Thoracic aorta (tissue), 2 donors: ENCODE data around the gene IGSF8. TPM values are rescaled to one million over a fixed set of nuclear protein-coding genes. Genes with fewer than 3 reads are reported as not detected.
"Not testable (repeated sequence)": the region's sequence is repeated elsewhere in the genome, so short reads cannot be mapped to it uniquely, and the experiment has no call there.

ENCODE experiments used
- ATAC-seq: fragments of 150-250 bp; one replicate; pipeline ENCODE4 v1.8.0; 2017; ENCODE audit warnings: low read depth; ENCODE audit not compliant: insufficient number of reproducible peaks, low FRiP score
- DNase-seq: peaks from one replicate; pipeline ENCODE4 v3.0.0-alpha.2; 2020; ENCODE audit warnings: low spot score
- H3K27ac ChIP-seq, 2 donors: fragments of 200-600 bp; sonication (generic); 1 replicate in 1 of 2; 2 replicates in 1 of 2; pipeline ENCODE4 v1.5.1; 2016; ENCODE audit warnings: mild to moderate bottlenecking in 2 of 2, moderate library complexity in 2 of 2
- H3K27me3 ChIP-seq: fragments of 200-600 bp; sonication (generic); replicated peaks from 2 replicates; pipeline ENCODE4 v1.6.0; 2016; ENCODE audit warnings: mild to moderate bottlenecking; ENCODE audit not compliant: insufficient read depth
- H3K36me3 ChIP-seq: fragments of 200-600 bp; sonication (generic); one replicate; pipeline ENCODE4 v1.5.1; 2016
- H3K4me1 ChIP-seq, 2 donors: fragments of 200-600 bp; sonication (generic); 1 replicate in 1 of 2; 2 replicates in 1 of 2; pipeline versions ENCODE4 v1.5.1 to v1.6.0; 2016; ENCODE audit warnings: low read depth in 2 of 2, mild to moderate bottlenecking in 1 of 2; ENCODE audit not compliant: control insufficient read depth in 1 of 2
- H3K4me3 ChIP-seq: fragments of 200-600 bp; sonication (generic); 2 replicates; pipeline ENCODE4 v1.5.1; 2016; ENCODE audit warnings: mild to moderate bottlenecking
- H3K9me3 ChIP-seq: fragments of 200-600 bp; sonication (generic); 2 replicates; pipeline ENCODE4 v1.5.1; 2016
- total RNA-seq, 2 donors: library from RNA; depleted of rRNA; stranded (reverse); fragments of >200 nt; gene quantifications; one replicate each; pipeline versions ENCODE4 v1.1.0 to v1.2.3, GENCODE V29; 2016
- TF ChIP-seq, protein P1 (sequence below): fragments of 200-600 bp; sonication (generic); IDR thresholded peaks from one replicate; pipeline ENCODE4 v1.5.1; 2019; ENCODE audit warnings: antibody characterized with exemption

The IGSF8 gene
- total RNA-seq, 2 donors from 2014 or later, result 29.6 to 40.8 TPM

DNA sequence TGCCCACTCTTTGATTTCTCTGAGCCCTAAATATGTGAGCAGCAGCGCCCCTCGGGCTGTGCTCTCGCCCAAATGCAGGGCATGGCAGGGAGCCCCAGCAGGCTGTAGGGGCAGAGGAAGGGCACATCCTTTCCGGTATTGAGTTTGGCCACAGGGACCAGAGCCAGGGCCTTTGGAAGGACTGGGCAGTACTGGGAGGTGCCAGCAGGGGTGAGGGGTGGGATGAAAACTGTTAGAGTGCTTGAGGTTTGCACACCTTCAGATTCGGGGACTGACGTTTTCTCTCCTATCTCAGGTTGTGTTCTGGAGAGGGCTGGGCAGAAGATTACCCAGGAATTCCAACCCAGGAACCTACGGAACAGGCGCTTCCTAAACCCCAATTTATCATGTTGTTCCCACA lies 15.0 kb upstream of the IGSF8 start:
- Histone ChIP-seq H3K36me3 (peaks cover 1% of the 10 kb centered on the region), H3K27ac (peak overlapping the region; percentile 77 to 92), H3K9me3 (no peaks in the 10 kb centered on the region), H3K4me3 (no peak overlapping the region), H3K27me3 (no peaks in the 10 kb centered on the region), H3K4me1 (peaks cover 27 to 60% of the 10 kb centered on the region in 2 donors)
- ATAC-seq (no peak), DNase-seq (no peak)
- TF ChIP-seq, protein P1, sequence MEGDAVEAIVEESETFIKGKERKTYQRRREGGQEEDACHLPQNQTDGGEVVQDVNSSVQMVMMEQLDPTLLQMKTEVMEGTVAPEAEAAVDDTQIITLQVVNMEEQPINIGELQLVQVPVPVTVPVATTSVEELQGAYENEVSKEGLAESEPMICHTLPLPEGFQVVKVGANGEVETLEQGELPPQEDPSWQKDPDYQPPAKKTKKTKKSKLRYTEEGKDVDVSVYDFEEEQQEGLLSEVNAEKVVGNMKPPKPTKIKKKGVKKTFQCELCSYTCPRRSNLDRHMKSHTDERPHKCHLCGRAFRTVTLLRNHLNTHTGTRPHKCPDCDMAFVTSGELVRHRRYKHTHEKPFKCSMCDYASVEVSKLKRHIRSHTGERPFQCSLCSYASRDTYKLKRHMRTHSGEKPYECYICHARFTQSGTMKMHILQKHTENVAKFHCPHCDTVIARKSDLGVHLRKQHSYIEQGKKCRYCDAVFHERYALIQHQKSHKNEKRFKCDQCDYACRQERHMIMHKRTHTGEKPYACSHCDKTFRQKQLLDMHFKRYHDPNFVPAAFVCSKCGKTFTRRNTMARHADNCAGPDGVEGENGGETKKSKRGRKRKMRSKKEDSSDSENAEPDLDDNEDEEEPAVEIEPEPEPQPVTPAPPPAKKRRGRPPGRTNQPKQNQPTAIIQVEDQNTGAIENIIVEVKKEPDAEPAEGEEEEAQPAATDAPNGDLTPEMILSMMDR, result peak; percentile 41

- no peak for ATAC-seq
- TF ChIP-seq, protein P1, result no peak
Measured at GRCh38 chr1:160112357-160112756, 13.9 kb upstream of the IGSF8 start.

DNA sequence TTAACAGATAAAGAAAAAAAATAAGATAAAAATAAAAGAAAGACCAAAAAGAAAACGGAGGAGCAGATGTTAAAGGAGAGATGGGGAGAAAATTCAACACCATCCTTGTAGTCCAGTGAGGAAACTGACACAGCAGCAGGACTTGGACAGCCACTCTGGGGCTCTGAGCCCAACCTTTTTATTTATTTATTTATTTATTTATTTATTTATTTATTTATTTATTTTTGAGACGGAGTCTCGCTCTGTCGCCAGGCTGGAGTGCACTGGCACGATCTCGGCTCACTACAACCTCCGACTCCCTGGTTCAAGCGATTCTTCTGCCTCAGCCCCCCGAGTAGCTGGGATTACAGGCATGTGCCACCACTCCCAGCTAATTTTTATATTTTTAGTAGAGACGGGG lies 13.0 kb upstream of the IGSF8 start:
- H3K36me3 ChIP-seq, DNase-seq, H3K27ac ChIP-seq, H3K27me3 ChIP-seq, ATAC-seq, H3K4me3 ChIP-seq, H3K9me3 ChIP-seq: not testable (repeated sequence)
- peaks cover 23 to 44% of the 10 kb centered on the region in 2 donors for H3K4me1 ChIP-seq

More at GRCh38 chr1:160112357-160112756, 13.9 kb upstream of the IGSF8 start:
- H3K36me3 ChIP-seq, result no peaks in the 10 kb centered on the region
- no peaks in the 10 kb centered on the region for H3K9me3 ChIP-seq
- H3K4me3 ChIP-seq, result no peak overlapping the region
- DNase-seq, result no peak
- H3K27me3 ChIP-seq, result no peaks in the 10 kb centered on the region
- peaks cover 23 to 53% of the 10 kb centered on the region in 2 donors for H3K4me1 ChIP-seq
- H3K27ac ChIP-seq, result no peak overlapping the region

DNA sequence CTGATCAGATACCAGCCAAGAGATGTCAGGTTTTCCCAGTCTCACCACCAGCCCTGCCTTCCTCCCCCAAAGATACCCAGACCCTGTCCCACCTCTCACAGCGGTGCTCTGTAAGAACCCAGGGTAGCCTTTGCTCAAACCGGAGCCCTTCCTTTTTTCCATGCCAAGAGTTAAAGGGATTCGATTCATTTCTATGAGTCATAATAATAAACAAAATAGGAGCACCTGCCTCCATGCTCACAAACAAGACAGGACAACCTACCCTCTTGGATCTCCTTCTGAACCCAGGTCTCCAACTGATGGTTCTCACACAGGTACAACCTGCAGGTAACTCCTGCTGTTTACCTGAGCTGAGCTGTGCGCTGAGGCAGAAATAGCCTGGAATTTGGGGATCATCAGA lies 11.3 kb upstream of the IGSF8 start:
- Histone ChIP-seq H3K36me3 (no peaks in the 10 kb centered on the region), H3K4me3 (no peak overlapping the region), H3K27me3 (no peaks in the 10 kb centered on the region), H3K27ac (no peak overlapping the region), H3K9me3 (no peaks in the 10 kb centered on the region), H3K4me1 (peaks cover 16 to 40% of the 10 kb centered on the region in 2 donors)
- TF ChIP-seq, protein P1, result no peak
- no peak for DNase-seq
- no peak for ATAC-seq

DNA sequence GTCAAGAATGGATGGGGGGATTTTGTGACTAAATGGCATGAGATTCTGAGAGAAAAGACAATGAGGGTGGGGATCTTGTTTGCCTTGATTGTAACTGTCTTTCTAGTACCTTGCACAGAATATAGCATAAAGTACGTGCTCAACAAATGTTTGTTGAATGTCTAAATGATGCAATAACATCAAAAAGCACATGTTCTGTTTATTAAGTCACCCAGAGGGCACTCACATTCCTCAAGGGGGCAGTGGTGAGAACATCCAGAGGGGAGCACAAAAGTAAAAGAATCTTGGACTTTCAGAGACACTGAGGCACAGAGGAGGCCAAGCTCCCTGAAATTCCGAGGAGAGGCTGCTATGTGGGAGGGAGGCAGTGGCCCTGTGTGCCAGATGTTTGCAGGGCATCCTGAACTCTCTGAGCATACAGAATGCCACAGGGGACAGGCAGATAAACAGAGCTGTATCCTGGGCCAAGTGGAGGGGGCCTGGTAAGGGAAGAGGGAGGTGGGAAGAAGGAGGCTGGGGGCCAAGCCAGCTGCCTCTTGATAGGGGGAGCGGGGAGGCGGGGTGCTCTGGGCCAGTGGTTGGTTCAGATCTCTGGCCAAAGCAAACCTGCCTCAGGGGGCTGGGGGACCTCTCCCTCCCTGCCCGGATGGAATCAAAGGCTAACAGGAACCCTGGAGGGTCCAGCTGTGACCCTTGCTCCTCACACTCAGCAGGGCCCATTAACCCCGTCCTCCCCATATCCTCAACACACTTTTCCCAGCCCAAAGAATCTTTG lies 10.7 kb upstream of the IGSF8 start:
- Histone ChIP-seq H3K27me3 (no peaks in the 10 kb centered on the region), H3K4me1 (peaks cover 11 to 40% of the 10 kb centered on the region in 2 donors), H3K4me3 (no peak overlapping the region), H3K9me3 (no peaks in the 10 kb centered on the region), H3K27ac (no peak overlapping the region), H3K36me3 (no peaks in the 10 kb centered on the region)
- TF ChIP-seq, protein P1, result peak; percentile 41
- ATAC-seq, result no peak
- no peak for DNase-seq
